HG03175 (cell line): ENCODE measurements around the gene RUFY3.
"Not testable (repeated sequence)": the region's sequence is repeated elsewhere in the genome, so short reads cannot be mapped to it uniquely, and the experiment has no call there.

Experiments
- ATAC-seq: cut with Tn5 transposase; IDR thresholded peaks from one replicate; pipeline ENCODE4 v1.9.1; 2021; ENCODE audit warnings: mild to moderate bottlenecking, moderate library complexity; ENCODE audit not compliant: unreplicated experiment

The RUFY3 gene

GRCh38 chr4:70769396-70769795 lies 47.6 kb downstream of the RUFY3 start:
- ATAC-seq: not testable (repeated sequence)

GRCh38 chr4:70772929-70773555 lies 51.3 kb downstream of the RUFY3 start:
- peak; percentile 74 for ATAC-seq

DNA sequence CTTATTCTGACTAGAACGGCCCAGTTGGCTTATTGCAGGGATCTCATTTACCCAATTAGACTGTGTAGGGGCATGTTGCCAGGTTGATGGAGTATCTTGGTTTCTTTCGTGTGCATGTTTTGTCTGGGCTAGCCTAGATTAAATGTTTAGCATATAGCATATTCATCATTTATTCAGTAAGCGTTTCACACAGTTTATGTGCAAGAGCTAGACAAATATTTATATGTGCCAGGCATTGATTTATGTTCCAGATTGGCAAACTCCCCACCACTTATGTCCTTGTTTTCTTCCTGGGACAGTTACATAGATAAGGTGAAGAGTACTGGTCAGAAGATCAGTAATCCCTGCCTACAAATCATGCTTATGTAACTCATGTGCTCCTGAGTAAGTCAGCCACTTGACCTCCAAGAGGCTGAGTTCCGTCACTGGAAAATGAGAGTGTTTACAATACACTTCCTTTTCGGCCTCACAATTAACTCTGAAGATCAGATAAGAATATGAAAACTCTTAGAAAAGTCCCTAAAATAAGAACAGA lies 57.2 kb downstream of the RUFY3 start:
- no peak for ATAC-seq

- ATAC-seq: no peak
Measured at GRCh38 chr4:70783096-70783495, 61.3 kb downstream of the RUFY3 start.

- ATAC-seq: no peak
Measured at GRCh38 chr4:70787496-70787895, 65.7 kb downstream of the RUFY3 start.

DNA sequence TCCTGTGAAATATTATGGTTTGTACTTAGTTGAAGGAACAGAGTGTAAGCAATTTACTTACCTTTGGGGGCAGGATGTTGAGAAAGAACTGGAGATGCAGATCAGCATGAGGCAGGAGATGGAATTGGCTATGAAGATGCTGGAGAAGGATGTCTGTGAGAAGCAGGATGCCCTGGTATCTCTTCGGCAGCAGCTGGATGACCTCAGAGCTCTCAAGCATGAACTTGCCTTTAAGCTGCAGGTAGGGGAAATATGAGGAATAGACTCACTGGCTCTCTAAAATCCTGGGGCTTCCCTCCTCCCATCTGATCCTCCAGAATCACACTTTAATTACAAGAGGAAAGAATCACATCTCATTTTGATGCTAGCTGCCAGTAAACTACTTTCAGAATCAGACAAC lies 67.0 kb downstream of the RUFY3 start:
- no peak for ATAC-seq

DNA sequence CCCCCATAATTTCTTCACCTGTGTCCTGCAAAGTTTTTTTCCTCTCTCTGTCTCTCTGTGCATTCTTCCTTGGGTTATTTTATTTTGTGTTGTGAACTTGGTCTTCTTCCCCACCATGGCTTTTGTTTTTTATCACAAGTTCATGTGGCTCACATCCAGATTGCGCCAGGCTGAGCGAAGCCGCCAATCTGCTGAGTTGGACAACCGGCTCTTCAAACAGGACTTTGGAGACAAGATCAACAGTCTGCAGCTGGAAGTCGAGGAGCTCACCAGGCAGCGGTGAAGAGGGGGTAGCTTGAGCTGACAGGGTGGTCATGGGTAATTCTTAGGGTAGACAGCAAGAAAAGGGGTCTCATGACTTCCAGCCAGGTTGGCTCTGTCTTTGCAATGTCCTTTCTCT lies 71.9 kb downstream of the RUFY3 start:
- no peak for ATAC-seq

- peak; percentile 43 for ATAC-seq
Measured at GRCh38 chr4:70801265-70801809, 79.6 kb downstream of the RUFY3 start.

GRCh38 chr4:70802928-70803580 lies 81.3 kb downstream of the RUFY3 start:
- ATAC-seq: no peak

DNA sequence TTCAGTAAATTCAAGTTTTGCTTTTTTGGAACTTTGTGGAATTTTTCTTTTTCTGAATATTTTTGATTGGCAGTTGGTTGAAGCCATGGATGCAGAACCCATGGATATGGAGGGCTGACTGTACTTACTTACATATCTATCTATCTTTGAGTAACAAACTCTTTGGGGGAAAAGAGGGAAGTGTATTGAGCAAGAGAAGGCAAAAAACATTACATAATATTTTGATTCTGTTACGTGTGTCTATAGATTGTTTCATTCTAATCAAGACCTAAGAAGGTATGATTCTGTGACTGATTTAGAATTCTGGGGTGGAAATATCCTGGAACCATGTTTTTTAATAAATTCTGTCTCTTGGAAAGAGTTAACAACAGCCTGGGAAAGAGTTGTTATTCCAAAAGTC lies 86.4 kb downstream of the RUFY3 start:
- ATAC-seq: no peak

DNA sequence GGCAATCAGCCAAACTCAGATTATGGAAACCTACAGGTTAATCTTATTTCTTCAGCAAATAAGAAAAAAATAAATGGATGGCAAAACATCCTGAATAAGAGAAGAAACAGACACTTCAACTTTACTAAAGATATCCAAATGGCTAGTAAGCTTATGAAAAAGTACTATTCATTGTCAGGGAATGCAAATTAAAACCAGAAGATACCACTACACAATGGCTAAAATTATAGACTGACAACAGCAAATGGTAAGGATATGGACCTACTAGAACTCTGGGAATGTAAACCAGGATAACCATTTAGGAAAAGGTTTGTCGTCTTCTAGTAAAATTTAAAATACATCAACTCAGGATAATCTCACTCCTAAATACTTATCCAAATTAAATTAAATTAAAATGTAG lies 93.6 kb downstream of the RUFY3 start:
- no peak for ATAC-seq

DNA sequence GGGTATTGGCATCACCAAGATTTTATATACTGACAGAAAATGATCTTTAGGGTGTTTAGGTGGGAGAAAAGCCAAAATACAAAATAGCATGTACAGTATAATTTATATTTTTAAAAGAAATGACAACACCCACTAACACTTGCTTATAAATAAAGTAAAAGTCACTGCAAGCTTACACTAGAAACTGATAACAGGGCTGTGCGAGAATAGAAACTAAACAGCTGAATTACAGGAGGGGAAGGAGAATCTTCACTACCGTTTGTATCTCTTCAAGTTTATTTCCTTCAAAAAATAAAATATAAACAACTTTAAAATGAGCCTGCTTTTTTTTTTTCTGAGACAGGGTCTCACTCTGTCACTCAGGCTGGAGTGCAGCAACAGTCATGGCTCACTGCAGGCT lies 95.1 kb downstream of the RUFY3 start:
- ATAC-seq: no peak

DNA sequence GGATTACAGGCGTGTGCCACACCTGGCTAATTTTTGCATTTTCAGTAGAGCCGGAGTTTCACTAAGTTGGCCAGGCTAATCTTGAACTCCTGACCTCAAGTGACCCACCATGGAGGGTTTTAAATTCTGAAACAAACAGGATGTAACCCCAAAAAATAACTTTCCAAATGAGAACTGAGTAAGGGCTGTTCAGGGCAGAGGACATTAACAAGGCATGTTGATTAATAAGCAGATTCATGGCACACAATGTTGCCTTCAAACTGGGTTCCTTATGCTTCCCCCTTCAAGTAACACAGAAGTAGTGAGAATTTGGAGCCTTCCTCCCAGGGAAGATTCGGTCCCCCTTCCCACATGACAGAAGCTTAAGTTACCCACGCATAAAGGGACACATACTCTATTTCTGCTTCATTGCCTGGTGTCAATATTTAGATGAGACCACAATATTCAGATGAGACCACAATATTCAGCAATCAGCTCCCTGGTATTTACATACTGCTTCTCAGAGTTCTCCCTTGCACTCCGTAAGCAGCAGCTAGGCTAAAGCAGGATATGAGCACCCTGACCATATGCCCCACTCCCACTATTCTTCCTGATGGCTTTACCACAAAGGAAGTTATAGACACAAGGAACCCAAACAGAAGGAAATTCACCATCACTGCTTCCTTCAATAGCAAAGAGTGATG lies 96.5 kb downstream of the RUFY3 start:
- ATAC-seq: peak; percentile 67

GRCh38 chr4:70818921-70819320 lies 97.2 kb downstream of the RUFY3 start:
- ATAC-seq: no peak

- ATAC-seq: no peak
Measured at GRCh38 chr4:70829015-70829414, 107.3 kb downstream of the RUFY3 start.

GRCh38 chr4:70829492-70829891 lies 107.7 kb downstream of the RUFY3 start:
- ATAC-seq: no peak

DNA sequence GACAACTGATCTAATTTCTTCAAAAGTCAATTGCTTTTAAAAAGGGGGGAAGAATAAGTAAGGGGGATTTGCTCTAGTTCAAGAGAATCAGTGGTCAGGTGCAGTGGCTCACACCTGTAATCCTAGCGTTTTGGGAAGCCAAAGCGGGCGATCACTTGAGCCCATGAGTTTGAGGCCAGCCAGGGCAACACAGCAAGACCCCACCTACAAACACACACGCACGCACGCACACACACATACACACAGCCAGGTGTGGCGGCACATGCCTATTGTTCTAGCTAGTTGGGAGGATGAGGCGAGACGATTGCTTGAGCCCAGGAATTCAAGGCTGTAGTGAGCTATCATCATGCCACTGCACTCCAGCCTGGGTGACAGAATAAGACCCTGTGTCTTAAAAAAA lies 108.3 kb downstream of the RUFY3 start:
- no peak for ATAC-seq

DNA sequence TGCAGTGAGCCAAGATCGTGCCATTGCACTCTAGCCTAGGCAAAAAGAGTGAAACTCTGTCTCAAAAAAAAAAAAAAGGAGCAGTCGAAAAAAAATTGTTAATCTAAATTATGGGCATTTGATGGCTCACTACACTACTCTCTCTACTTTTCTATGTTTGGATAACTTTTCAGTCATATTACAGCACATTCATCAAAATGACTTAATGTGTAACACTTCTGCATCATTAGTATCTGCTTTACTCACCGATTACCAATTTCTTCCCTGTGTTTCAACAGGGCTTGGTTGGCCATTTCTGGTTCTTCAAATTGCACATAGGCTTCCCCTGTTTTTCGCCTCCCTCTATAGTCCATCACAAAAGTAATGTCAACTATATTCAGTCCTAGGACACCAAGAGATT lies 109.5 kb downstream of the RUFY3 start:
- ATAC-seq: no peak

GRCh38 chr4:70833675-70834074 lies 111.9 kb downstream of the RUFY3 start:
- ATAC-seq: no peak

DNA sequence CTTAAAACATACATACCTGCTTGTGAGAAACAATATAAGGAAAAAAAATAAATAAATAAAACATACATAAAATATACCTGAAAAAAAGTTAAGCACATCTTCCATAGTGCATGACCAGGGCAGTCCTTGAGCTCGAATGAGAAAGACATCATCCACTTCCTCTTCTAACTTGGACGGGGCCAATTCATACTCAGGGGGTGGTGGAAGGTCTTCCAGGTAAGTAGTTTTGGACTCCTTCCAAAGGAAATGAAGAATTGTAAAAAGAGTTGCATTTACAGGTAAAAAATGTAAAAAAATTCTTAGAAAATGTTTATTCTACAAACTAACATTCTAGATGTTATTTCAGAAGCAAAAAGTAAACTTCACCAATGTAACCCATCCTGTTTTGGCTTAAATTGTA lies 114.3 kb downstream of the RUFY3 start:
- no peak for ATAC-seq

DNA sequence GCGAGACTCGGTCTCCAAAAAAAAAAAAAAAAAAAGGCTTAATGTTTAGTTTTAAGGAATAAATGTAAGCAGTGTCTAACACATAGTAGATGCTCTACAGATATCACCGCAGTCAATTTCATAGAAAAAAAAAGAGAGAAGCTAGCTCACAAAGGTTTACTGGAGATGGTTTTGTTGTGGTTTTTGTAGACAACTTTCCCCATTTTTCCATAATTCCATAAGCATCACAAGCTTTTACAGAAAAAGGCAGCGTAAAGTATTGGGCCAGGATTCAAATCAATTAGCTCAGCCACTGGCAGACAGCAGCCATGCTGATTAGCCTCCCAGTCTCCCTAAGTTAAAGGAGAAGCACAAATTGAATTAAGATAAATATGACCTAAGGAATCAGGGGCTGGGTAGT lies 116.4 kb downstream of the RUFY3 start:
- no peak for ATAC-seq
